ENCODE results near the gene AGAP1.

DNA sequence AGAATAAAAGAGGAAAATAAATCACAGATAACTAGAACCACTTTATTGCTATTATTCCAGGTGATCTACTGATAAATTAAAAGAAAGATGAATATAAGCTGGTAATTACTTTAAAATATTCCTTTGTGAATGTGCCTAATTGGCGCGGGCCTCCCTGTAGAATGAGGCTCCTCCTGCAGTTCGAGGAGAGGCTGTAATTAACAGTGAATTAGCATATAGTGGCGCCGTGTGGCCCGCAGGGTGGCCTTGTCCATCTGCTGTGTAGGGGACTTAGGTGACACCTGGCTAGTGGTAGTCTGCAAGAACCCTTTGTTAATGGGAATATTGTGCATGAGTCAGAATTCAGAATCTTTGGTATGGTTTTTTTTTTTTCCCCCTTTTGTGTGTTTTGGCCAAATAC, 119.8 kb downstream of the AGAP1 start:
- TF ChIP-seq, protein P1, sequence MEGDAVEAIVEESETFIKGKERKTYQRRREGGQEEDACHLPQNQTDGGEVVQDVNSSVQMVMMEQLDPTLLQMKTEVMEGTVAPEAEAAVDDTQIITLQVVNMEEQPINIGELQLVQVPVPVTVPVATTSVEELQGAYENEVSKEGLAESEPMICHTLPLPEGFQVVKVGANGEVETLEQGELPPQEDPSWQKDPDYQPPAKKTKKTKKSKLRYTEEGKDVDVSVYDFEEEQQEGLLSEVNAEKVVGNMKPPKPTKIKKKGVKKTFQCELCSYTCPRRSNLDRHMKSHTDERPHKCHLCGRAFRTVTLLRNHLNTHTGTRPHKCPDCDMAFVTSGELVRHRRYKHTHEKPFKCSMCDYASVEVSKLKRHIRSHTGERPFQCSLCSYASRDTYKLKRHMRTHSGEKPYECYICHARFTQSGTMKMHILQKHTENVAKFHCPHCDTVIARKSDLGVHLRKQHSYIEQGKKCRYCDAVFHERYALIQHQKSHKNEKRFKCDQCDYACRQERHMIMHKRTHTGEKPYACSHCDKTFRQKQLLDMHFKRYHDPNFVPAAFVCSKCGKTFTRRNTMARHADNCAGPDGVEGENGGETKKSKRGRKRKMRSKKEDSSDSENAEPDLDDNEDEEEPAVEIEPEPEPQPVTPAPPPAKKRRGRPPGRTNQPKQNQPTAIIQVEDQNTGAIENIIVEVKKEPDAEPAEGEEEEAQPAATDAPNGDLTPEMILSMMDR (IDR thresholded peaks at IDR 0.05; ENCODE audit: insufficient read depth, low read depth, low read length): no peak
- no peak for TF ChIP-seq EZH2 (IDR thresholded peaks at IDR 0.05; ENCODE audit: insufficient read depth, low read length)
